Measurements from ENCODE around the gene FIG4.

FIG4 gene

GRCh38 chr6:109861946-109862345 lies 170.8 kb downstream of the FIG4 start:
- no peak for DNase-seq

GRCh38 chr6:109864050-109864449 lies 173.0 kb downstream of the FIG4 start:
- no peak for DNase-seq

- DNase-seq: no peak
These were observed 174.9 kb downstream of the FIG4 start for GRCh38 chr6:109865968-109866367.

GRCh38 chr6:109867009-109867969 lies 176.2 kb downstream of the FIG4 start:
- no peak for DNase-seq

GRCh38 chr6:109867970-109868358 lies 176.9 kb downstream of the FIG4 start:
- no peak for DNase-seq

GRCh38 chr6:109869398-109870088 lies 178.4 kb downstream of the FIG4 start:
- DNase-seq: peak; percentile 10

- DNase-seq: no peak
These were observed 179.0 kb downstream of the FIG4 start for GRCh38 chr6:109870089-109870410.

GRCh38 chr6:109872549-109872948 lies 181.5 kb downstream of the FIG4 start:
- DNase-seq: no peak

- DNase-seq: no peak
These were observed 182.0 kb downstream of the FIG4 start for GRCh38 chr6:109872968-109873545.

GRCh38 chr6:109874086-109874485 lies 183.0 kb downstream of the FIG4 start:
- DNase-seq: no peak

- no peak for DNase-seq
These were observed 183.5 kb downstream of the FIG4 start for GRCh38 chr6:109874621-109875020.
